AG04449 (cell line): Measurements from ENCODE around the gene FMN2.

ENCODE experiments used
- CTCF ChIA-PET: fragments of 350-600 bp; formaldehyde crosslinking; extraction: SDS; loops from one replicate; lab custom pipeline; 2021; ENCODE audit warnings: antibody characterized with exemption; lab: Yijun Ruan, JAX
- POLR2A ChIA-PET: fragments of 400-600, 350-600 bp; formaldehyde crosslinking; extraction: SDS; loops from one replicate; lab custom pipeline; 2020; ENCODE audit warnings: antibody characterized with exemption, inconsistent platforms; lab: Yijun Ruan, JAX
- DNase-seq: peaks from one replicate; pipeline ENCODE4 v3.0.0-alpha.2; 2010; ENCODE audit warnings: low read depth, low spot score
- H3K4me3 ChIP-seq: 2 replicates; pipeline ENCODE4 v1.5.1; 2011; ENCODE audit warnings: low read depth, mild to moderate bottlenecking, control low read depth, low read length
- TF ChIP-seq, protein P1 (sequence below): IDR thresholded peaks from one replicate; pipeline ENCODE4 v1.5.1; 2011; ENCODE audit warnings: mild to moderate bottlenecking, moderate library complexity, low read length, control low read depth, inconsistent platforms; ENCODE audit not compliant: insufficient read depth; ENCODE audit errors: missing control alignments

Gene FMN2

DNA sequence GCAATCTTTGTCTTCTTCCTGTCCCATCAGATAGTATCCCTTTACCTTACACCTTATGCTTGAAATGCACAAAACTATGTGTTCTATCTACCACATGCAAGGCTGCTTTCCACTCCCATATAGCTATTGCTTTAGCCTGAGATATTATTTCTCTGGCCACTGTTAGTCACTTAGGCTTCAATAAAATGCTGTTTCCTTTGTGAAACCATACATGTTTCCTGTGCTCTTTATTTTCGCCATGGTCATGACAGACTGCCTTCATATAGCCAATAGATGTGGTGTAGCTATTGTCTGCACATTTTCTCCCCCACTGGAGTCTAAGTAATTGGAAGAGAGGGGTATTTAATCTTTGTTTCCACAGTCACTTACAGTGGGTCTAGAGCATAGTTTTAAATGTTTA, 411.9 kb downstream of the FMN2 start:
- POLR2A ChIA-PET, result no interaction called here
- TF ChIP-seq, protein P1, sequence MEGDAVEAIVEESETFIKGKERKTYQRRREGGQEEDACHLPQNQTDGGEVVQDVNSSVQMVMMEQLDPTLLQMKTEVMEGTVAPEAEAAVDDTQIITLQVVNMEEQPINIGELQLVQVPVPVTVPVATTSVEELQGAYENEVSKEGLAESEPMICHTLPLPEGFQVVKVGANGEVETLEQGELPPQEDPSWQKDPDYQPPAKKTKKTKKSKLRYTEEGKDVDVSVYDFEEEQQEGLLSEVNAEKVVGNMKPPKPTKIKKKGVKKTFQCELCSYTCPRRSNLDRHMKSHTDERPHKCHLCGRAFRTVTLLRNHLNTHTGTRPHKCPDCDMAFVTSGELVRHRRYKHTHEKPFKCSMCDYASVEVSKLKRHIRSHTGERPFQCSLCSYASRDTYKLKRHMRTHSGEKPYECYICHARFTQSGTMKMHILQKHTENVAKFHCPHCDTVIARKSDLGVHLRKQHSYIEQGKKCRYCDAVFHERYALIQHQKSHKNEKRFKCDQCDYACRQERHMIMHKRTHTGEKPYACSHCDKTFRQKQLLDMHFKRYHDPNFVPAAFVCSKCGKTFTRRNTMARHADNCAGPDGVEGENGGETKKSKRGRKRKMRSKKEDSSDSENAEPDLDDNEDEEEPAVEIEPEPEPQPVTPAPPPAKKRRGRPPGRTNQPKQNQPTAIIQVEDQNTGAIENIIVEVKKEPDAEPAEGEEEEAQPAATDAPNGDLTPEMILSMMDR, result no peak
- CTCF ChIA-PET, result no interaction called here
- no peak overlapping the region for H3K4me3 ChIP-seq
- no peak for DNase-seq

DNA sequence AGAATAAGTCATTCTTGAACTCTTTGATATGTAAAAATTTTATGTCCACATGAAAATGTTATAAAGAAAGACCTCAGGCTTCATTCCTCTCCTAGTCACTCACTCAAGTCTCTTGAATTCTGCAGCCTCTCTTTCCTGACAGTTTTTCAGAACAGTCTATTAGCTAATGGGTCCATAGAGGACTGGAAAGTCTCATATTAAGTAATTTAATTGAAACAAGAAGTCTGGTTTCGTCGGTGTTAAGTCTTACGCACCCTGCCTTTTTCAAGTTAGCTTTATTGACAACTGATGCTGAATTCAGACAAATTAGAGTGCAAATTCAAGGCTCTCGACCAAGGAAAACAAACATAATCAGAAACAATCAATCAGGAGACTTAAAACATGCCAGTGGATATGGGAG, 414.5 kb downstream of the FMN2 start:
- TF ChIP-seq, protein P1, result no peak
- ChIA-PET POLR2A (no interaction called here), CTCF (interaction anchor here (1.6 kb wide), 1 partner anchor 103 kb away, joined by 3 read pairs; no protein-coding TSS in a partner anchor)
- H3K4me3 ChIP-seq, result no peak overlapping the region
- DNase-seq, result no peak

DNA sequence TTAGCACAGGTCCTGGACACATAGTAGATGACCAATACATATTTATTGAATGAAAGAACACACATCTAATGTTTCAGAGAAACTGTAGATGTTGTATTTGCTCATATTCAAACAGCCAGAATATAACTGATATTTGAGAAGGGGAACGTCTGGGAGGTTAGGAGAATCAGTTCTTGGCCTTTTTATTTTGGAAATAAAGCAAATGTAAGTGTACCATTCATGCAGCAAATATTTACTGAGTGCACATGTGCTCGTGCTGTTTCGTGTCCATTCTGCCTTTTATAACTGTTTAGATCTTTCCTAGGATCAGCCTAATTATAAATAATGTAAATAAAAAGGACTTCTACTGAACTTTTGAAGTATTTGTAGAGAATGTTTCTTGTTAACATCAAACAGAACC, 416.5 kb downstream of the FMN2 start:
- DNase-seq, result no peak
- ChIA-PET CTCF (no interaction called here), POLR2A (no interaction called here)
- TF ChIP-seq, protein P1, result no peak
- no peak overlapping the region for H3K4me3 ChIP-seq

DNA sequence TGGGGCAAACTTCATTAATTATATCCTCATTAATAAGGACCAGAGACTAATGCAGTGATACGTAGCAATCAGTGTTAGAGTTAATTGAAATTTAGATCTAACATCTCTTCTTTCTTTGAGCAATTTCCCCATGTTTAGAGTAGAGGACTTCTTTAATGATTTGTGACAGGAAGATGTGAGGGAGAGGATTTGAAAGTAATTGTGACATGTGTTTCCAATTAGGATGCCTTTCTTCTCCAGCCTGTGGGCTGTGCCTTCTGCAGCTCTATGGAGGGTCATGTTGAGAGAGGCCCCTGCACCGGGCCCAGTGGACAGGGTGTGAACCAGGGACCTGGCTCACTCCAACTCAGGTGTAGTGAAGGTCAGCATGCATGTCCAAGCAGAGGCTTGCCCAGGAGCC, 417.3 kb downstream of the FMN2 start:
- TF ChIP-seq, protein P1, result no peak
- H3K4me3 ChIP-seq, result no peak overlapping the region
- CTCF ChIA-PET, result no interaction called here
- POLR2A ChIA-PET, result no interaction called here
- DNase-seq, result no peak

DNA sequence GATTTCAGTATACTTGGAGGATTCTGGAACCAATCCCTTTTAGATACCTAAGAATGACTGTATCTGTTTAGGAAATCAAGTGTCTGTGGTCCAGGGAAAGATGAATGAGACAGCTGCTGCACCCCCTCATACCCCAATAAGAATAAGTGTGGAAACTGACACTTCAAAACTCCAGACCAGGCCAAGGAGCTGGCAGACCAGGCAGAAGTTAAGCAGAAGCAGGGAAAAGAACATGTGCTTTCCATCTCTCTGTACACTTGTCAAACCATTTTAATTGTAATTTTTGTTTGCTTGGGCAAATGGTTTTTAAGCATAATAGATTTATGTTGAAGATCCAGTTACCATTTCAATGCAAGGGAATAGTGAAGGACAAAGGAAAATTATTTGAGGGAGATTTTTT, 420.1 kb downstream of the FMN2 start:
- ChIA-PET CTCF (interaction anchor here (2.0 kb wide), 1 partner anchor 323 kb away, joined by 4 read pairs; no protein-coding TSS in a partner anchor), POLR2A (no interaction called here)
- no peak for DNase-seq
- TF ChIP-seq, protein P1, result no peak
- H3K4me3 ChIP-seq, result no peak overlapping the region

DNA sequence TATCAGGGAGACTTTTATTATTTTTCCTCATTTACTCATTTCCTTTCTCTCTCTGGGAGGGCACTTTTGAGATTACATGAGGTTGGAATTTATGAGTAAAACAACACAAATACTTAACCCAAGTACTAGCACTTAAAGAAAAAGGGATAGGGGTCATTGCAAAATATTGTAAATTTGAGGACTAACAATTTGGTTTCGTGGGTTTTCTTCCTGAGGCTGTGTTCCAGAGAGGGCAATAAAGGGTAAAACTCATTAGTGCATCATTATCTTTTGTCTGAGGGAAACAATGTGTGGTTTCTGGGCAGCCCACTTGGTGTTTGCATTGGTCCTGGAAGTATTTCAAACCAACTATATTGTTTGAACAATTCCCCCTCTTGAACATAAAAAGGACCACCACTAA, 423.8 kb downstream of the FMN2 start:
- TF ChIP-seq, protein P1, result no peak
- POLR2A ChIA-PET, result no interaction called here
- CTCF ChIA-PET, result no interaction called here

More for the DNA sequence above, 423.8 kb downstream of the FMN2 start:
- no peak overlapping the region for H3K4me3 ChIP-seq
- no peak for DNase-seq
